ENCODE data around the gene KIR2DL1. TPM values are rescaled to one million over a fixed set of nuclear protein-coding genes. Genes with fewer than 3 reads are reported as not detected.

Gene KIR2DL1
- total RNA-seq, 1 experiment from 2014 or later: not detected

DNA sequence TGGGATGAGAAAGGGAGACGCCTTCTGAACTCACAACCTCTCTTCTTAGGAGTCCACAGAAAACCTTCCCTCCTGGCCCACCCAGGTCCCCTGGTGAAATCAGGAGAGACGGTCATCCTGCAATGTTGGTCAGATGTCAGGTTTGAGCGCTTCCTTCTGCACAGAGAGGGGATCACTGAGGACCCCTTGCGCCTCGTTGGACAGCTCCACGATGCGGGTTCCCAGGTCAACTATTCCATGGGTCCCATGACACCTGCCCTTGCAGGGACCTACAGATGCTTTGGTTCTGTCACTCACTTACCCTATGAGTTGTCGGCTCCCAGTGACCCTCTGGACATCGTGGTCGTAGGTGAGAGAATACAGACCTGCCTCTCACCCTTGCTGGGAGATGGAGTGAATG lies 42.0 kb upstream of the KIR2DL1 start:
- H3K9me3 ChIP-seq (ENCODE audit: control insufficient read depth, low read depth, low read length): peaks cover 89% of the 10 kb centered on the region
- no peak overlapping the region for H2BK120ac ChIP-seq (ENCODE audit: low read depth, low read length, poor library complexity, severe bottlenecking)
- no peak overlapping the region for H2BK5ac ChIP-seq (ENCODE audit: insufficient read length, low read length)
- H3K9me3 Mint-ChIP-seq: peaks cover 95 to 98% of the 10 kb centered on the region in 2 experiments
- no peak overlapping the region for H4K8ac ChIP-seq (replicated peaks; ENCODE audit: insufficient read length, low read depth, low read length)
- no CpG with 5 or more reads among the region's 10 CpGs for WGBS (ENCODE audit: extremely low coverage, insufficient read length, low lambda C conversion rate)
- H3K23me2 ChIP-seq (ENCODE audit: insufficient read length, low read depth, low read length, poor library complexity, severe bottlenecking): no peaks in the 10 kb centered on the region
- TF ChIP-seq, protein P1, sequence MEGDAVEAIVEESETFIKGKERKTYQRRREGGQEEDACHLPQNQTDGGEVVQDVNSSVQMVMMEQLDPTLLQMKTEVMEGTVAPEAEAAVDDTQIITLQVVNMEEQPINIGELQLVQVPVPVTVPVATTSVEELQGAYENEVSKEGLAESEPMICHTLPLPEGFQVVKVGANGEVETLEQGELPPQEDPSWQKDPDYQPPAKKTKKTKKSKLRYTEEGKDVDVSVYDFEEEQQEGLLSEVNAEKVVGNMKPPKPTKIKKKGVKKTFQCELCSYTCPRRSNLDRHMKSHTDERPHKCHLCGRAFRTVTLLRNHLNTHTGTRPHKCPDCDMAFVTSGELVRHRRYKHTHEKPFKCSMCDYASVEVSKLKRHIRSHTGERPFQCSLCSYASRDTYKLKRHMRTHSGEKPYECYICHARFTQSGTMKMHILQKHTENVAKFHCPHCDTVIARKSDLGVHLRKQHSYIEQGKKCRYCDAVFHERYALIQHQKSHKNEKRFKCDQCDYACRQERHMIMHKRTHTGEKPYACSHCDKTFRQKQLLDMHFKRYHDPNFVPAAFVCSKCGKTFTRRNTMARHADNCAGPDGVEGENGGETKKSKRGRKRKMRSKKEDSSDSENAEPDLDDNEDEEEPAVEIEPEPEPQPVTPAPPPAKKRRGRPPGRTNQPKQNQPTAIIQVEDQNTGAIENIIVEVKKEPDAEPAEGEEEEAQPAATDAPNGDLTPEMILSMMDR (conservative IDR thresholded peaks at IDR 0.05): no peak
- no peak overlapping the region for H3K27ac ChIP-seq (ENCODE audit: insufficient read length, low read depth, low read length)
- H2BK15ac ChIP-seq (ENCODE audit: low read depth, low read length): no peak overlapping the region
- no peak overlapping the region for H3K4me3 Mint-ChIP-seq
- H2BK12ac ChIP-seq (ENCODE audit: insufficient read length, low read depth, low read length): no peak overlapping the region
- no peak overlapping the region for H3K23ac ChIP-seq (ENCODE audit: insufficient read length, low read depth, low read length)
- H3K4me1 Mint-ChIP-seq: no peaks in the 10 kb centered on the region
- no peak overlapping the region for H2BK20ac ChIP-seq (ENCODE audit: low read depth, low read length, poor library complexity, severe bottlenecking)
- no peak overlapping the region for H3K56ac ChIP-seq (ENCODE audit: insufficient read length, low read depth, low read length)
- peaks cover 9% of the 10 kb centered on the region for H3K27me3 Mint-ChIP-seq (ENCODE audit: low read depth)
- H2AFZ ChIP-seq (ENCODE audit: low read length): no peak overlapping the region
- no peaks in the 10 kb centered on the region for H3K79me1 ChIP-seq (ENCODE audit: insufficient read depth, low read depth, low read length, poor library complexity, severe bottlenecking)
- no peak overlapping the region for H3K27ac Mint-ChIP-seq
- no peaks in the 10 kb centered on the region for H3K4me1 ChIP-seq (ENCODE audit: insufficient read depth, low read length)
- no peak overlapping the region for H3K18ac ChIP-seq (ENCODE audit: insufficient read length, low read depth, low read length)
- H3K4me2 ChIP-seq (ENCODE audit: insufficient read depth, insufficient read length, low read length): no peak overlapping the region
- no peaks in the 10 kb centered on the region for H3K27me3 ChIP-seq (ENCODE audit: insufficient read depth, low read length)
- no peaks in the 10 kb centered on the region for H3K79me2 ChIP-seq (ENCODE audit: insufficient read depth, low read length)
- H3T11ph ChIP-seq (ENCODE audit: low read length): no peak overlapping the region
- no peak for DNase-seq
- no peak overlapping the region for H3K9ac ChIP-seq (ENCODE audit: extremely low read depth, insufficient read length, low read length)
- H3K14ac ChIP-seq (ENCODE audit: insufficient read depth, low read length): no peak overlapping the region
- no peak overlapping the region for H2AK5ac ChIP-seq (ENCODE audit: insufficient read length, low read length)
- H3K36me3 Mint-ChIP-seq (ENCODE audit: insufficient read depth in 1 of 3, low read depth in 3 of 3): peaks cover 21 to 51% (median 25%) of the 10 kb centered on the region in 3 experiments
- H3K4ac ChIP-seq (ENCODE audit: low read depth, low read length): no peak overlapping the region
- H4K5ac ChIP-seq (ENCODE audit: insufficient read length, low read depth, low read length): no peak overlapping the region
- no peak overlapping the region for H4K91ac ChIP-seq (ENCODE audit: insufficient read length, low read depth, low read length)
- no peaks in the 10 kb centered on the region for H4K20me1 ChIP-seq (ENCODE audit: control insufficient read depth, insufficient read depth, insufficient read length)

All from H9 (cell line).